Measurements from ENCODE around the gene SSR1. TPM values are rescaled to one million over a fixed set of nuclear protein-coding genes. Genes with fewer than 3 reads are reported as not detected.
A peak's percentile ranks its signal among the peaks of the same experiment; 100 is the strongest.

SSR1 gene
- total and polyA plus RNA-seq, 9 of the 15 experiments (the other 6 are each of a cell fraction or from before 2014, with no cell fraction given), result 87.7 to 220 (median 144) TPM

DNA sequence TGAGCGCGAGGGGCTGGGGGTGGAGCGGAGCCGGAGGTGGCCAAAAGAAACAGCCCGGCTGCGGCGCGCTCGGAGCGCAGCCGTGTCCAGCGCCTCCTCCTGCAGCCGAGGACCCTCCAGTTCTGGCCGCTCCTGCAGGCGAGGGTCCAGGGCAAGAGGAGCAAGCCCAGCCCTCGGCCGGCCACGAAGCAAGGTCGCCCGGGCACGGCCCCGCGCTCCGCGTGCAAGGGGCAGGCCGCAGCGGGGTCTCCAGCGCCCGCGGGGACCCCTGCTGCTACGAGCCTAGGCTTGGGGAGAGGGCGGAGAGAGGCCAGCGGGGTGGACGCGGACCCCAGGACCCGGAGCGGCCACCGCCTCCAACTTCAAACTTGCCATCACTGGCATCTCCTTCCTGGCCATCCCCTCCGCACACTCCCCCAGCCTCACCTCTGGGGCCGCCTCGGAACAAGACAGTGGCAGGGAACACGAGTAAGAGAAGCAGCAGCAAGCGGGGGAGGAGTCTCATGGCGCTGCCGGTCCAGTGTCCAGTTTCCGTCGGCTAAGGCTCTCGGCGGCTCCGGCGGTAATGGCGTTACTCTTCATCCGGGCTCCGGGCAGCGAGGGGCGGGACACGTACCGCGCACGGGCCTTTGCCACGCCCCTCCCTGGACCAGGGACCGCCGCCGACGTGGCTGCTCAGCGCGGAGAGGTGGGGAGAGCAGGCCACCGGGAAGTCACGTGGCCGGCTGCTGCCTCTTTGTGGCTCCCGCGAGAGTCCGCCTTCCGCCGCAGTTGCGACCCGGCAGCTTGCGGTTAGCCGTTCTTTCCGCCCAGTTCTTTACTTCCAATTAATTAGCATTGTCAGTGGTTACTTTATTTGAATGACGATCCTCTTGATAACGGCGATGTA lies at the start of gene SSR1 (continued):
- peak; percentile 96 for TF ChIP-seq AFF4 (CRISPR knock-in tag; IDR thresholded peaks at IDR 0.05)
- TF ChIP-seq ZNF644 (tag; IDR thresholded peaks at IDR 0.05; ENCODE audit: low read depth), result no peak
- no peak for TF ChIP-seq JUNB (CRISPR knock-in tag; conservative IDR thresholded peaks at IDR 0.05)
- TF ChIP-seq FOXJ3 (CRISPR knock-in tag; IDR thresholded peaks at IDR 0.05), result no peak
- no peak for TF ChIP-seq HDGF (IDR thresholded peaks at IDR 0.05)
- 0 out of 2 replicates have a peak, but pooled peaks have one; percentile 8 for TF ChIP-seq NR2C2 (CRISPR knock-in tag; IDR thresholded peaks at IDR 0.05)
- peak; percentile 59; the same call in 1 of the 2 replicates for TF ChIP-seq NR2C2 (tag; IDR thresholded peaks at IDR 0.05)
- TF ChIP-seq ZKSCAN8 (CRISPR knock-in tag; IDR thresholded peaks at IDR 0.05), result no peak
- TF ChIP-seq NR0B1 (IDR thresholded peaks at IDR 0.05; ENCODE audit: partially characterized antibody), result no peak
- no peak for TF ChIP-seq MCM2 (IDR thresholded peaks at IDR 0.05; ENCODE audit: low read depth)
- TF ChIP-seq EGR1 (conservative IDR thresholded peaks at IDR 0.05), result peak; percentile 32
- TF ChIP-seq POLR3G (IDR thresholded peaks at IDR 0.05; ENCODE audit: extremely low read depth, insufficient read length, insufficient replicate concordance), result no peak
- no peak for TF ChIP-seq RBM17 (IDR thresholded peaks at IDR 0.05; ENCODE audit: borderline replicate concordance, low read depth, low read length)
- TF ChIP-seq SLC30A9 (CRISPR knock-in tag; IDR thresholded peaks at IDR 0.05), result no peak
- TF ChIP-seq ZEB2 (IDR thresholded peaks at IDR 0.05), result no peak
- TF ChIP-seq, protein P1, sequence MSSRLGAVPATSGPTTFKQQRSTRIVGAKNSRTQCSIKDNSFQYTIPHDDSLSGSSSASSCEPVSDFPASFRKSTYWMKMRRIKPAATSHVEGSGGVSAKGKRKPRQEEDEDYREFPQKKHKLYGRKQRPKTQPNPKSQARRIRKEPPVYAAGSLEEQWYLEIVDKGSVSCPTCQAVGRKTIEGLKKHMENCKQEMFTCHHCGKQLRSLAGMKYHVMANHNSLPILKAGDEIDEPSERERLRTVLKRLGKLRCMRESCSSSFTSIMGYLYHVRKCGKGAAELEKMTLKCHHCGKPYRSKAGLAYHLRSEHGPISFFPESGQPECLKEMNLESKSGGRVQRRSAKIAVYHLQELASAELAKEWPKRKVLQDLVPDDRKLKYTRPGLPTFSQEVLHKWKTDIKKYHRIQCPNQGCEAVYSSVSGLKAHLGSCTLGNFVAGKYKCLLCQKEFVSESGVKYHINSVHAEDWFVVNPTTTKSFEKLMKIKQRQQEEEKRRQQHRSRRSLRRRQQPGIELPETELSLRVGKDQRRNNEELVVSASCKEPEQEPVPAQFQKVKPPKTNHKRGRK (tag; IDR thresholded peaks at IDR 0.05), result no peak
- no peak for TF ChIP-seq NELFE (IDR thresholded peaks at IDR 0.05; ENCODE audit: insufficient read depth, insufficient read length)
- no peak for TF ChIP-seq ARNT (IDR thresholded peaks at IDR 0.05)
- TF ChIP-seq NONO (IDR thresholded peaks at IDR 0.05; ENCODE audit: low read depth in 2 of 2, low read length in 1 of 2), result peak in 1 of 2 experiments; percentile 17; a peak in 1 of 4 replicates
- TF ChIP-seq, protein P2, sequence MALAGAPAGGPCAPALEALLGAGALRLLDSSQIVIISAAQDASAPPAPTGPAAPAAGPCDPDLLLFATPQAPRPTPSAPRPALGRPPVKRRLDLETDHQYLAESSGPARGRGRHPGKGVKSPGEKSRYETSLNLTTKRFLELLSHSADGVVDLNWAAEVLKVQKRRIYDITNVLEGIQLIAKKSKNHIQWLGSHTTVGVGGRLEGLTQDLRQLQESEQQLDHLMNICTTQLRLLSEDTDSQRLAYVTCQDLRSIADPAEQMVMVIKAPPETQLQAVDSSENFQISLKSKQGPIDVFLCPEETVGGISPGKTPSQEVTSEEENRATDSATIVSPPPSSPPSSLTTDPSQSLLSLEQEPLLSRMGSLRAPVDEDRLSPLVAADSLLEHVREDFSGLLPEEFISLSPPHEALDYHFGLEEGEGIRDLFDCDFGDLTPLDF (CRISPR knock-in tag; IDR thresholded peaks at IDR 0.05), result no peak
- no peak; the same call in 1 of the 2 replicates for TF ChIP-seq SMARCE1 (IDR thresholded peaks at IDR 0.05)
